A673 (cell line): ENCODE measurements around the gene GLYATL1B. TPM values are rescaled to one million over a fixed set of nuclear protein-coding genes. Genes with fewer than 3 reads are reported as not detected.

Source experiments
- BruUV-seq: library from RNA; stranded (reverse); fragments of 400-500 nt; replicated peaks from 2 replicates; lab custom pipeline; 2021; lab: Mats Ljungman, UMichigan
- CTCF ChIA-PET: fragments of 300-600 bp; sonication (Branson Sonifier 250); formaldehyde crosslinking; loops from one replicate; lab custom pipeline; 2022; ENCODE audit warnings: antibody characterized with exemption; lab: Charles Lee
- POLR2A ChIA-PET: fragments of 300-600 bp; sonication (Branson Sonifier 250); formaldehyde crosslinking; loops from one replicate; lab custom pipeline; 2022; ENCODE audit warnings: antibody characterized with exemption; ENCODE audit not compliant: low non-redundant PET; lab: Charles Lee
- DNase-seq: peaks from one replicate; pipeline ENCODE4 v3.0.0-alpha.2; 2015; ENCODE audit warnings: low spot score
- H3K27ac ChIP-seq: fragments of 200-600 bp; sonication (generic); 2 replicates; pipeline ENCODE4 v1.5.1; 2016; ENCODE audit warnings: mixed run types, low read depth, mild to moderate bottlenecking, mixed read lengths, antibody characterized with exemption, low read length; ENCODE audit not compliant: poor library complexity, severe bottlenecking
- H3K27me3 ChIP-seq: fragments of 200-600 bp; sonication (generic); replicated peaks from 2 replicates; pipeline ENCODE4 v1.6.1; 2017; ENCODE audit warnings: mixed run types, low read depth, mild to moderate bottlenecking, mixed read lengths, antibody characterized with exemption, low read length; ENCODE audit not compliant: insufficient read depth, poor library complexity
- H3K36me3 ChIP-seq: fragments of 200-600 bp; sonication (generic); 2 replicates; pipeline ENCODE4 v1.6.1; 2016; ENCODE audit warnings: mixed run types, mild to moderate bottlenecking, mixed read lengths, antibody characterized with exemption, low read length; ENCODE audit not compliant: insufficient read depth, poor library complexity, severe bottlenecking
- H3K4me1 ChIP-seq: fragments of 200-600 bp; sonication (generic); 2 replicates; pipeline ENCODE4 v1.6.1; 2017; ENCODE audit warnings: mixed run types, mild to moderate bottlenecking, mixed read lengths, antibody characterized with exemption, low read length; ENCODE audit not compliant: insufficient read depth, poor library complexity, severe bottlenecking
- H3K4me3 ChIP-seq: fragments of 200-600 bp; sonication (generic); 2 replicates; pipeline ENCODE4 v1.5.1; 2016; ENCODE audit warnings: low read depth, mixed run types, mild to moderate bottlenecking, mixed read lengths, low read length; ENCODE audit not compliant: poor library complexity, severe bottlenecking
- H3K9me3 ChIP-seq: fragments of 200-600 bp; sonication (generic); 2 replicates; pipeline ENCODE4 v1.6.1; 2016; ENCODE audit warnings: mixed run types, low read depth, mild to moderate bottlenecking, mixed read lengths, antibody characterized with exemption, low read length; ENCODE audit not compliant: poor library complexity, severe bottlenecking
- CTCF ChIP-seq: fragments of 300-800, 200-600 bp; sonication (generic); conservative IDR thresholded peaks from 2 replicates; pipeline ENCODE4 v1.5.1; 2017; ENCODE audit warnings: low read depth, mild to moderate bottlenecking, antibody characterized with exemption, low read length, moderate library complexity, mixed read lengths
- EZH2 ChIP-seq: fragments of 200-600 bp; sonication (generic); IDR thresholded peaks from 2 replicates; pipeline ENCODE4 v1.6.1; 2017; ENCODE audit warnings: borderline replicate concordance, low read depth, mild to moderate bottlenecking, mixed read lengths, antibody characterized with exemption, low read length; ENCODE audit not compliant: poor library complexity, severe bottlenecking
- intact Hi-C: fragments of 100-400 bp; cut with micrococcal nuclease; formaldehyde crosslinking; loops from one replicate; pipeline ENCODE4 v1.10.0; 2022; ENCODE audit not compliant: unreplicated experiment
- total RNA-seq: library from RNA; stranded (reverse); gene quantifications from 2 replicates; pipeline ENCODE4 v1.2.3, GENCODE V29; 2021

Gene GLYATL1B
- total RNA-seq, 1 experiment from 2014 or later, result not detected

- no peaks in the 10 kb centered on the region for H3K27me3 ChIP-seq
- no peak overlapping the region for H3K4me3 ChIP-seq
- DNase-seq, result no peak
- peaks cover 8% of the 10 kb centered on the region for H3K4me1 ChIP-seq
- peaks cover 5% of the 10 kb centered on the region for H3K9me3 ChIP-seq
- POLR2A ChIA-PET, result no interaction called here
- TF ChIP-seq CTCF, result no peak
- no peaks in the 10 kb centered on the region for H3K36me3 ChIP-seq
- CTCF ChIA-PET, result interaction anchor here (0.6 kb wide), 1 partner anchor 35 kb away, joined by 3 read pairs; no protein-coding TSS in a partner anchor
- H3K27ac ChIP-seq, result no peak overlapping the region
- no TSS peak for BruUV-seq
- intact Hi-C loops, result loop anchor here (5.0 to 10.0 kb wide), 3 partner anchors 182 to 485 kb away; no protein-coding TSS in a partner anchor
Measured at GRCh38 chr11:59137190-59137589, 51.1 kb downstream of the GLYATL1B start.

GRCh38 chr11:59138643-59139042 is 52.5 kb downstream of the GLYATL1B start:
- no TSS peak for BruUV-seq
- no peak for TF ChIP-seq CTCF
- no peak for TF ChIP-seq EZH2
- Histone ChIP-seq H3K27ac (no peak overlapping the region), H3K4me3 (no peak overlapping the region), H3K36me3 (no peaks in the 10 kb centered on the region), H3K4me1 (peaks cover 9% of the 10 kb centered on the region), H3K9me3 (no peaks in the 10 kb centered on the region), H3K27me3 (no peaks in the 10 kb centered on the region)
- no peak for DNase-seq
- intact Hi-C loops, result loop anchor here (5.0 to 10.0 kb wide), 3 partner anchors 184 to 486 kb away; no protein-coding TSS in a partner anchor
- ChIA-PET CTCF (no interaction called here), POLR2A (no interaction called here)

- intact Hi-C loops, result no loop called here
- H3K9me3 ChIP-seq, result no peaks in the 10 kb centered on the region
- H3K4me3 ChIP-seq, result no peak overlapping the region
- H3K27me3 ChIP-seq, result no peaks in the 10 kb centered on the region
- BruUV-seq, result no TSS peak
- H3K4me1 ChIP-seq, result peaks cover 22% of the 10 kb centered on the region
- DNase-seq, result no peak
- POLR2A ChIA-PET, result no interaction called here
- TF ChIP-seq EZH2 (no peak), CTCF (no peak)
- H3K27ac ChIP-seq, result no peak overlapping the region
- CTCF ChIA-PET, result interaction anchor here (1.7 kb wide), 1 partner anchor 17 kb away, joined by 13 read pairs; no protein-coding TSS in a partner anchor
- H3K36me3 ChIP-seq, result no peaks in the 10 kb centered on the region
Measured at GRCh38 chr11:59141191-59141590, 55.1 kb downstream of the GLYATL1B start.
